ENCODE results near the gene SLC35A3. TPM values are rescaled to one million over a fixed set of nuclear protein-coding genes. Genes with fewer than 3 reads are reported as not detected.

Gene SLC35A3
- total RNA-seq, 1 donor from 2014 or later: 12.9 TPM

GRCh38 chr1:100053727-100054126, 83.9 kb downstream of the SLC35A3 start:
- TF ChIP-seq, protein P1, sequence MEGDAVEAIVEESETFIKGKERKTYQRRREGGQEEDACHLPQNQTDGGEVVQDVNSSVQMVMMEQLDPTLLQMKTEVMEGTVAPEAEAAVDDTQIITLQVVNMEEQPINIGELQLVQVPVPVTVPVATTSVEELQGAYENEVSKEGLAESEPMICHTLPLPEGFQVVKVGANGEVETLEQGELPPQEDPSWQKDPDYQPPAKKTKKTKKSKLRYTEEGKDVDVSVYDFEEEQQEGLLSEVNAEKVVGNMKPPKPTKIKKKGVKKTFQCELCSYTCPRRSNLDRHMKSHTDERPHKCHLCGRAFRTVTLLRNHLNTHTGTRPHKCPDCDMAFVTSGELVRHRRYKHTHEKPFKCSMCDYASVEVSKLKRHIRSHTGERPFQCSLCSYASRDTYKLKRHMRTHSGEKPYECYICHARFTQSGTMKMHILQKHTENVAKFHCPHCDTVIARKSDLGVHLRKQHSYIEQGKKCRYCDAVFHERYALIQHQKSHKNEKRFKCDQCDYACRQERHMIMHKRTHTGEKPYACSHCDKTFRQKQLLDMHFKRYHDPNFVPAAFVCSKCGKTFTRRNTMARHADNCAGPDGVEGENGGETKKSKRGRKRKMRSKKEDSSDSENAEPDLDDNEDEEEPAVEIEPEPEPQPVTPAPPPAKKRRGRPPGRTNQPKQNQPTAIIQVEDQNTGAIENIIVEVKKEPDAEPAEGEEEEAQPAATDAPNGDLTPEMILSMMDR (conservative IDR thresholded peaks at IDR 0.05; ENCODE audit: low read depth, low read length): no peak
- no peak for DNase-seq (ENCODE audit: low read depth)
- H3K4me3 ChIP-seq (ENCODE audit: low read depth, low read length): no peak overlapping the region

- H3K4me3 ChIP-seq (ENCODE audit: low read depth, low read length): no peak overlapping the region
- TF ChIP-seq, protein P1 (conservative IDR thresholded peaks at IDR 0.05; ENCODE audit: low read depth, low read length): no peak
- no peak for DNase-seq (ENCODE audit: low read depth)
Observed at GRCh38 chr1:100061681-100062080, 91.9 kb downstream of the SLC35A3 start.

- no peak overlapping the region for H3K4me3 ChIP-seq (ENCODE audit: low read depth, low read length)
- TF ChIP-seq, protein P1 (conservative IDR thresholded peaks at IDR 0.05; ENCODE audit: low read depth, low read length): no peak
- no peak for DNase-seq (ENCODE audit: low read depth)
Observed at GRCh38 chr1:100065183-100065968, 95.6 kb downstream of the SLC35A3 start.

GRCh38 chr1:100065969-100066227, 96.1 kb downstream of the SLC35A3 start:
- TF ChIP-seq, protein P1 (conservative IDR thresholded peaks at IDR 0.05; ENCODE audit: low read depth, low read length): no peak
- DNase-seq (ENCODE audit: low read depth): no peak

GRCh38 chr1:100070201-100070939, 100.6 kb downstream of the SLC35A3 start:
- no peak overlapping the region for H3K4me3 ChIP-seq (ENCODE audit: low read depth, low read length)
- TF ChIP-seq, protein P1 (conservative IDR thresholded peaks at IDR 0.05; ENCODE audit: low read depth, low read length): no peak
- DNase-seq (ENCODE audit: low read depth): no peak

More at GRCh38 chr1:100065969-100066227, 96.1 kb downstream of the SLC35A3 start:
- no peak overlapping the region for H3K4me3 ChIP-seq (ENCODE audit: low read depth, low read length)

DNA sequence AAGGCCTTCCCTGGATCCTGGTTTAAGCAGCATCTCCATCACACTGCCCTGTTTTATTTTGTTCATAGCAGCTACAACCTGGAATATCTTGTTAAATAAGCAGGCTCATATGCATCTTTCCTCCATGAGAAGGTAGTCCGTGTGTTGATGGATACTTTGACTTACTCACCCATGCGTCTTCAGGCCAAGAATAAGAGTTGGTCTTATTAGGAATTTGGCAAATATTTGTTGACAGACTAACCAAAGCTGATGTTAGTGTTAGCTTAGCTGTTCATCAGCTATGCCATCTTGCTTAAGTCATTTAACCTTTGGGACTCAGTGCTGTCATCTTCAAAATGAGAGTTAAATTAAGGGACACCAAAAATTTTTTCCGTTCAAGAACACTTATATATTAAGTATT, 103.7 kb downstream of the SLC35A3 start:
- no peak for DNase-seq (ENCODE audit: low read depth)
- no peak overlapping the region for H3K4me3 ChIP-seq (ENCODE audit: low read depth, low read length)
- TF ChIP-seq, protein P1 (conservative IDR thresholded peaks at IDR 0.05; ENCODE audit: low read depth, low read length): no peak

Measured in epithelial cell of proximal tubule (primary cell).